ENCODE data around the gene CXCL17. TPM values are rescaled to one million over a fixed set of nuclear protein-coding genes. Genes with fewer than 3 reads are reported as not detected.
"Not testable (repeated sequence)": the region's sequence is repeated elsewhere in the genome, so short reads cannot be mapped to it uniquely, and the experiment has no call there.

The CXCL17 gene, protein sequence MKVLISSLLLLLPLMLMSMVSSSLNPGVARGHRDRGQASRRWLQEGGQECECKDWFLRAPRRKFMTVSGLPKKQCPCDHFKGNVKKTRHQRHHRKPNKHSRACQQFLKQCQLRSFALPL
- total RNA-seq: 10 to 100 TPM in 4 of 6 donors, 1 to 10 TPM in 2; 5.1 to 42.1 (median 11.8) TPM
- polyA plus RNA-seq: 1 to 10 TPM; 4.3 to 4.7 TPM

DNA sequence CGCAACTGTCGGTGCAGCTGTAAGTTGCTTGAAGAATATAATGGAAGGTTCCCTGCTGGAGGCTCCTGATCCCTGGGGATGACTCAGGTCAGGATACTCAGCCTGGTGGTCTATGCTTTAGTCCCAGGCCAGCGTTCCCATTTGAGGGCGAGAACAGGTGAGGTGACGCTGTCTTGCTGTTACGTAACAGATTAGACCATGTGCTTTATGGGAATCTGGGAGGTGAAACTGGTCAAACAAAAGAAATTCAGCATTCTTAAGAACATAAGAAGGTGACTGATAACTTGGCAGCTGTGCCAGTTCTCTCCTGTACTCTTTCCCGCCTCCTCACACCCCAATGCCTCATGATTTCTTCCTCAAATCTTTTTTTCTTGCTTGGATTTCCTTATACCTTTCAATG, at the start of gene CXCL17:
CXCL17 (minus strand) TSS at position 114 of the 400 bp plus-strand sequence. CDS start 114 bp downstream, outside the sequence.
- Histone ChIP-seq H3K4me3 (peak within 1 kb of the TSS in 1 of 4 donors; percentile 26), H3K9me3 (no peaks in the 10 kb centered on the region), H3K27ac (peak within 1 kb of the TSS; percentile 17 to 88 (median 68)), H3K36me3 (no peaks in the 10 kb centered on the region), H3K27me3 (no peaks in the 10 kb centered on the region), H3K4me1 (peaks cover 12 to 36% (median 19%) of the 10 kb centered on the region in 3 donors)
- intact Hi-C loops (cut with DNase I): no loop called here
- TF ChIP-seq, protein P1, sequence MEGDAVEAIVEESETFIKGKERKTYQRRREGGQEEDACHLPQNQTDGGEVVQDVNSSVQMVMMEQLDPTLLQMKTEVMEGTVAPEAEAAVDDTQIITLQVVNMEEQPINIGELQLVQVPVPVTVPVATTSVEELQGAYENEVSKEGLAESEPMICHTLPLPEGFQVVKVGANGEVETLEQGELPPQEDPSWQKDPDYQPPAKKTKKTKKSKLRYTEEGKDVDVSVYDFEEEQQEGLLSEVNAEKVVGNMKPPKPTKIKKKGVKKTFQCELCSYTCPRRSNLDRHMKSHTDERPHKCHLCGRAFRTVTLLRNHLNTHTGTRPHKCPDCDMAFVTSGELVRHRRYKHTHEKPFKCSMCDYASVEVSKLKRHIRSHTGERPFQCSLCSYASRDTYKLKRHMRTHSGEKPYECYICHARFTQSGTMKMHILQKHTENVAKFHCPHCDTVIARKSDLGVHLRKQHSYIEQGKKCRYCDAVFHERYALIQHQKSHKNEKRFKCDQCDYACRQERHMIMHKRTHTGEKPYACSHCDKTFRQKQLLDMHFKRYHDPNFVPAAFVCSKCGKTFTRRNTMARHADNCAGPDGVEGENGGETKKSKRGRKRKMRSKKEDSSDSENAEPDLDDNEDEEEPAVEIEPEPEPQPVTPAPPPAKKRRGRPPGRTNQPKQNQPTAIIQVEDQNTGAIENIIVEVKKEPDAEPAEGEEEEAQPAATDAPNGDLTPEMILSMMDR (IDR thresholded peaks at IDR 0.05): no peak
- WGBS, 2 donors: 46 to 53% methylated on average over 7 of the region's 7 CpGs
- DNase-seq (peak in 3 of 6 donors; percentile 52 to 58 (median 52)), FAIRE-seq (no peak), ATAC-seq (peak; percentile 51 to 62 (median 58))

DNA sequence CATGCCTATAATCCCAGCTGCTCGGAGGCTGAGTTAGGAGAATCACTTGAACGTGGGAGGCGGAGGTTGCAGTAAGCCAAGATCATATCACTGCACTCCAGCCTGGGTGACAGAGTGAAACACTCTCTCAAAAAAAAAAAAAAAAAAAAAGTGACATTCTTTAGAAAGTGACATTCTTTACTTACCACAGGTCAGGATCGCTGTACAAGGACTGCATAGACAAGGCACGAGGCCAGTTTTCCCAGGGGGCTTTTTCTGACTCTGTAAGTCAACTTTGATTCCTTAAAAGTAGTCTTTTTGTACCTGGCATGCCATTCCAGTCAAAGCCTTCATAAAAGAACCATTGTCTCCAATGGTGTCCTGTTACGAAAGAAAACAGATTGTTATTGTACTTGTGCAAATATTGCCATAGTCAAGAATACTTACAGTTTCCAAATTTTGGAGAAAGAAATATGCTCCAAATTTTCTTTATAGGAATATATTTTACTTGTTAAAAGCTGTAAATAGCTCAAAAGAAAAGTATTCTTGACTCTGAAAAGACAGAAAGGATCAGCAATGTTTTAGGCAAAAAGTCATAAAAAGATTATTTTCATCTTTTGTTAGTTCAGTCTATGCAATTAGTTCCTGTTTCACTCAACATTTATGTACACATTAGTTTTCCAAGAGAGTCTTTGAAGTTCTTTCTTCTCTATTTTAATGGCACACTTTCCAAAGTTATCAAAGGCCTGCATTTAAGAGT, 46.2 kb upstream of the CXCL17 start:
- Histone ChIP-seq H3K36me3 (no peaks in the 10 kb centered on the region), H3K4me1 (peaks cover 0 to 7% (median 6%) of the 10 kb centered on the region in 3 donors), H3K27ac (peak overlapping the region in 3 of 4 donors; percentile 47 to 59 (median 57)), H3K9me3 (no peaks in the 10 kb centered on the region), H3K27me3 (no peaks in the 10 kb centered on the region), H3K4me3 (no peak overlapping the region)
- intact Hi-C loops (cut with DNase I): no loop called here
- TF ChIP-seq, protein P1 (IDR thresholded peaks at IDR 0.05): no peak
- ATAC-seq (peak; percentile 49 to 73 (median 65)), DNase-seq (peak in 3 of 6 donors; percentile 26 to 29 (median 28)), FAIRE-seq (no peak)
- 60 to 63% methylated on average over 6 of the region's 6 CpGs for WGBS, 2 donors

DNA sequence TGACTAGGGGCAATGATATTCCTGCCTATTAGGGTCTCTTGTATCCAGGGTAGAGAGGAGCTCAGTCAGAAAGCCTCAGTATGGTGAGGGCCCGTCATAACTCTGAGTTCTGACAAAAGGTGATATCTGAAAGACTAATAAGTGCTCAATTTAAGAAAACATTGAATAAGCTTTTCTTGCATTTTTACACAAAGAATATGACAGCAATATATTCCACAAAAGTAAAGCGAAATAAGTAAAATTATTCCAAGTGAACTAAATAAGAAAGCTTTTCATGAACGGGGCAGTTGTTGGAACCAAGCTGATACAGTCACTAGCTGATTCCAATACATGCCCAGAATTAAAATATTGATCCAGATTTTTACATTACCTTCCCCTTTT, 45.0 kb upstream of the CXCL17 start:
- no peak overlapping the region for H3K4me3 ChIP-seq
- peak overlapping the region in 1 of 4 donors; percentile 47 for H3K27ac ChIP-seq
- FAIRE-seq (no peak), ATAC-seq (no peak), DNase-seq (no peak)
- peaks cover 0 to 7% (median 6%) of the 10 kb centered on the region in 3 donors for H3K4me1 ChIP-seq
- H3K36me3 ChIP-seq: no peaks in the 10 kb centered on the region
- H3K27me3 ChIP-seq: no peaks in the 10 kb centered on the region
- H3K9me3 ChIP-seq: no peaks in the 10 kb centered on the region
- intact Hi-C loops (cut with DNase I): no loop called here
- WGBS, 2 donors: 72 to 75% methylated on average over 3 of the region's 3 CpGs
- TF ChIP-seq, protein P1 (IDR thresholded peaks at IDR 0.05): no peak

DNA sequence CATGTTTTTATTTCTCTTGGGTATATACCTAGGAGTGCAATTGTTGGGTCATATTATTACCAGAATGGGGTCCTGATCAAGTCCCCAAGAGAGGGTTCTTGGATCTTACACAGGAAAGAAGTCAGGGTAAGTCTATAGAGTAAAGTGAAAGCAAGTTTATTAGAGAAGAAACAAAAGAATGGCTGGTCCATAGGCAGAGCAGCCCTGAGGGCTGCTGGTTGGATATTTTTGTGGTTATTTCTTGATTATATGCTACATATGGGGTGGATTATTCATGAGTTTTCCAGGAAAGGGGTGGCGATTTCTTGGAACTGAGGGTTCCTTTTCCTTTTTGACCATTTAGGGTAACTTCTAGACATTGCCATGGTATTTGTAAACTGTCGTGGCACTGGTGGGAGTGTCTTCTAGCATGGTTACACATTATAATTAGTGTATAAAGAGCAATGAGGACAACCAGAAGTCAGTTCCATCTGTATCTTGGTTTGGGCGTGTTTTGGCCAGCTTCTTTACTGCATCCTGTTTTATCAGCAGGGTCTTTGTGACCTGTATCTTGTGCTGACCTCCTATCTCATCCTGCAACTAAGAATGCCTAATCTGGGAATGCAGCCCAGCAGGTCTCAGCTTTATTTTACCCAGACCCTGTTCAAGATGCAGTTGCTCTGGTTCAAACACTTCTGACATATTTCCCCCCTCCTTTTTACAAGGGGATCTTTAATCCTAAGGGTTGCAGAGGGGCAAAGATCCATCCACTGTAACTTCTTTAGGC, 44.5 kb upstream of the CXCL17 start:
- Histone ChIP-seq H3K4me1 (peaks cover 0 to 7% (median 6%) of the 10 kb centered on the region in 3 donors), H3K27me3 (no peaks in the 10 kb centered on the region), H3K36me3 (no peaks in the 10 kb centered on the region), H3K9me3 (no peaks in the 10 kb centered on the region), H3K4me3 (no peak overlapping the region), H3K27ac (no peak overlapping the region)
- TF ChIP-seq, protein P1 (IDR thresholded peaks at IDR 0.05): no peak
- intact Hi-C loops (cut with DNase I): no loop called here
- ATAC-seq (no peak), DNase-seq (no peak), FAIRE-seq (no peak)
- WGBS, 2 donors: 81 to 89% methylated on average over 3 of the region's 3 CpGs

DNA sequence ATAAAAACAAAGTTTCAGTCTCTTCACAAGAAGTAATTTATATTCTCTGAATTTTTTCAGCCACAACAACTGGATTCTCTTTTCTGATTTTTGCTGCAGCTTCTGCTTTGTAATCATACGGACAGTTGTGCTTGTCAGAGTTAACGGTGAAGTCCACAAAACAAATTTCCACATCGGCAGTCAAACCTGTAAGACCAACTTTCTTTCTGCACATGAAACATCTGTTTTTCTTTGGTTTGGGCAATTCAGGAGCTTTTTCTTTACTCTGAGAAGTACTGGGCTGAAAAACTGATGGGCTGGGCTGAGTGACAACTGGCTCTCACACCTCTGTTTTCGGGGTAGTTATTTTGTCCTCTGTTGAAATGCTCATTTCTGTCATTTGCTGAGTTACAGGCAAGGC, 42.3 kb upstream of the CXCL17 start:
- H3K27ac ChIP-seq: not testable (repeated sequence)

More for the DNA sequence above, 42.3 kb upstream of the CXCL17 start:
- ATAC-seq; FAIRE-seq; DNase-seq; H3K9me3 ChIP-seq; intact Hi-C loops (cut with DNase I); H3K36me3 ChIP-seq; H3K27me3 ChIP-seq; H3K4me3 ChIP-seq: not testable (repeated sequence)
- 73 to 74% methylated on average over 4 of the region's 4 CpGs for WGBS, 2 donors
- peaks cover 0 to 17% (median 13%) of the 10 kb centered on the region in 3 donors for H3K4me1 ChIP-seq

Measured in pancreas (tissue), 10 donors.